Activated CD4-positive, alpha-beta memory T cell treated with anti-CD3 and anti-CD28 coated beads, Interleukin-2, amount 10 ng/mL, durations not matched to agents 7 days and 5 days (primary cell): ENCODE measurements around the gene ARMH4. TPM values are rescaled to one million over a fixed set of nuclear protein-coding genes. Genes with fewer than 3 reads are reported as not detected.

Source experiments
- CTCF ChIA-PET: fragments of 350-600 bp; sonication (Branson Sonifier 250); formaldehyde crosslinking; loops from one replicate; lab custom pipeline; 2021; ENCODE audit warnings: antibody characterized with exemption, inconsistent platforms; lab: Charles Lee
- POLR2A ChIA-PET: fragments of 350-600 bp; sonication (Branson Sonifier 250); formaldehyde crosslinking; loops from one replicate; lab custom pipeline; 2021; ENCODE audit warnings: antibody characterized with exemption; lab: Charles Lee
- DNase-seq: peaks from one replicate; pipeline ENCODE4 v3.0.0-alpha.2; 2020
- H3K27ac Mint-ChIP-seq: one replicate; pipeline ENCODE4 v1.8.0; 2021; ENCODE audit warnings: mild to moderate bottlenecking, mixed read lengths
- H3K27me3 Mint-ChIP-seq: one replicate; pipeline ENCODE4 v1.8.0; 2021; ENCODE audit warnings: mixed read lengths
- H3K36me3 Mint-ChIP-seq: one replicate; pipeline ENCODE4 v1.8.0; 2021; ENCODE audit warnings: low read depth, mixed read lengths
- H3K4me1 Mint-ChIP-seq: one replicate; pipeline ENCODE4 v1.8.0; 2021; ENCODE audit warnings: mixed read lengths
- H3K4me3 Mint-ChIP-seq: one replicate; pipeline ENCODE4 v1.8.0; 2021; ENCODE audit warnings: mild to moderate bottlenecking, mixed read lengths
- H3K9me3 Mint-ChIP-seq: one replicate; pipeline ENCODE4 v1.8.0; 2021; ENCODE audit warnings: mixed read lengths
- total RNA-seq, 2 experiments: library from RNA; stranded (reverse); gene quantifications; one replicate each; pipeline ENCODE4 v1.2.3, GENCODE V29; 2021

ARMH4 gene
- total RNA-seq, 2 experiments from 2014 or later = not detected

DNA sequence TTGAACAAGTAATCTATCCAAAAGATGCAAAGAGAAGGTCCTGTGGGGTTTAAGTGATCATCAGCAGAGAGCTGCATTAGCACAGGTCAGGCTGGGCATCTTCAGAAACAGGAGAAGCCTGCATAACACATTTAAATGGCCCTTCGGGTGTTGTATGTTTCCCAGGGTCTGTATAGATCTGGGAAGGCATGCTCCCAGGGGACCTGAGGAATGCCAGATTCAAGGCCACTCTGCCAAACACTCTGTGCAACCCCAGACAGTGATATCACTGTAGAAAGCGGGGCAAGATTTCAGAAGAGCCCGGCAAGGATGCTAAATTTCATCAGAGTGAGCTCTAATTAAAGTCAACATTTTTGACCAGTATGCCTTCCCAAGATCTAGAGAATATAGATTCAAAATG, 92.9 kb downstream of the ARMH4 start:
- POLR2A ChIA-PET = no interaction called here
- Mint-ChIP-seq H3K27ac (no peak overlapping the region), H3K4me3 (no peak overlapping the region), H3K9me3 (no peaks in the 10 kb centered on the region), H3K27me3 (peaks cover 6% of the 10 kb centered on the region), H3K4me1 (no peaks in the 10 kb centered on the region), H3K36me3 (no peaks in the 10 kb centered on the region)
- DNase-seq = no peak
- CTCF ChIA-PET = no interaction called here

DNA sequence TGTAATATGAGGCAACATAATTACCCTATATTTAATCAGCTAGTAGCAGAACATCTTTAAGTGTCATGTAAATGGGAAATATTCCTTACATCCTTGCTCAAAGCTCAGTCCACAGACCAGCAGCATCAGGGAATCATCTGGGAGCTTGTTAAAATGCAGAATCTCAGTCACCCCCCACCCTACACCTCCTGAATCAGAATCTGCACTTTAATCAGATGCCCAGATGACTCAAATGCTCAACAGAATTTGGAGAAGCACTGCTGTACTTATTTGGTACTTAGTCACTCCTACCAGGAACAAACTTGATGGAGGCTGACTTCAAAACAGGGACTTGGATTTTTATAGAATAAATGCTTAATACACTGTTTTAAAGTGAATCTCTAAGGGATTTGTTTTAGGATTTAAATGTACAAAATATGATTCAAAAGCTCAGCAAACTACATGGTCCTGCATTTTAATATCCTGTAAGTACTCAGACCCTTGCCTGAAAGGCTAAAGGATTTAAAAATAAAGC, 96.5 kb downstream of the ARMH4 start:
- Mint-ChIP-seq H3K27ac (no peak overlapping the region), H3K4me3 (no peak overlapping the region), H3K36me3 (no peaks in the 10 kb centered on the region), H3K9me3 (no peaks in the 10 kb centered on the region), H3K27me3 (peaks cover 6% of the 10 kb centered on the region), H3K4me1 (no peaks in the 10 kb centered on the region)
- DNase-seq = no peak
- ChIA-PET POLR2A (no interaction called here), CTCF (no interaction called here)

DNA sequence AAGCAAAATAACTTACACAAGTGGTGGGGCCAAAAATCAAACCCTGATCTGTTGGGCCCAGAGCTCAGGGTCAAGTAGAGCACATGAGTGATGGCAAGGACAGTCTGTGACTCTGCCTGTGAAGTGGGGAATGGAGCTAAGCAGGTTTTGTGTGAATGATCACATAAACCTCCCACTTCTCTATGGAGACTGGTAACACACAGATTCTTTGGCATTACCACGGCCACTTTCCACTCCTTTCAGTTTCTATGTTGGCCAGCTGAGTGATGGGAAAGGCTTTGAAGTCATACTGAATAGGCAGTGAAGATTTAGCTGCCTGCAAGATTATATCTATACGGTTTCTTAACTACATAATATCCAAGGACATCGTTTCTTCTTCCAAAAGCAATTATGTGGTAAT, 97.9 kb downstream of the ARMH4 start:
- H3K4me3 Mint-ChIP-seq = no peak overlapping the region
- no peak for DNase-seq
- POLR2A ChIA-PET = no interaction called here
- no peaks in the 10 kb centered on the region for H3K9me3 Mint-ChIP-seq
- CTCF ChIA-PET = no interaction called here
- no peak overlapping the region for H3K27ac Mint-ChIP-seq
- H3K36me3 Mint-ChIP-seq = no peaks in the 10 kb centered on the region
- H3K4me1 Mint-ChIP-seq = no peaks in the 10 kb centered on the region
- peaks cover 5% of the 10 kb centered on the region for H3K27me3 Mint-ChIP-seq

DNA sequence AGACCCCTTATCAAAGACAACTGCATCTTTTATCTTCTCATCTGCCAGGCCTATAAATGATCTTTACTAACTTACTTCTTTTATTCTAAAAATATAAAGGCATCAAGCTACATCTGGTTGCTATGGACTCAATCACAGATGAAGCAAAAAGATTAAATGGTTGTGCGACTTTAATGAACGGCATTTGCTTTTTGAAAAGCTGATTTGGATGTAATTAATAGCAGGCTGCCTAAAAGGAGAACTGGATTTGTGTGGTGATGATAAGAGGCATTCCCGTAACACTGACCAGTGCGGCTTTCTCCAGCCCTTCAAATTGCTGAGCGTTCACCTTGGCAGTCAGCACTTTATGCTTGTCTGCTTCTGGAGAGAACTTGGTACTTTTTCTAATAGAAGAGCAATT, 103.8 kb downstream of the ARMH4 start:
- Mint-ChIP-seq H3K27me3 (peaks cover 2% of the 10 kb centered on the region), H3K9me3 (peaks cover 3% of the 10 kb centered on the region), H3K36me3 (no peaks in the 10 kb centered on the region), H3K27ac (no peak overlapping the region), H3K4me3 (no peak overlapping the region), H3K4me1 (no peaks in the 10 kb centered on the region)
- no peak for DNase-seq
- ChIA-PET CTCF (no interaction called here), POLR2A (no interaction called here)

DNA sequence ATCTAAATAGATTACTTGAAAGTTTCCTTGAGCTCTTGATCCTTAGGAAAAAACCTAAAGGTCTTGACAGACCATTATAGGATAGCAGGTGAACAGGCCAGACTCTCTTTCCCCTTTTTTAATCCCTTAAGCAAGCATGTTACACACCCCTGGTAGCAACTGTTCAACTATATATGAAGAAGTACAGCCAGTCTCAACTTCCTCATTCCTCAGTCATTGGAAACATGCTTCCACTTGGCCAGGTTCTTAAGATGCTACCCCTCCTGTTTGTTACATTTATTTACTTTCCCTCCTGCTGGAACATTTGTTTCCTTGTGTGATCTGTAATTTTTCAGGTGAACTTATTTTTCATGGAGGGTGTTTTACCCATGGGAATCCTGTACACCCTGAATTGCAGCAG, 124.1 kb downstream of the ARMH4 start:
- Mint-ChIP-seq H3K27ac (no peak overlapping the region), H3K27me3 (peaks cover 3% of the 10 kb centered on the region), H3K4me1 (no peaks in the 10 kb centered on the region), H3K9me3 (no peaks in the 10 kb centered on the region), H3K36me3 (no peaks in the 10 kb centered on the region), H3K4me3 (no peak overlapping the region)
- DNase-seq = no peak
- ChIA-PET POLR2A (no interaction called here), CTCF (no interaction called here)

DNA sequence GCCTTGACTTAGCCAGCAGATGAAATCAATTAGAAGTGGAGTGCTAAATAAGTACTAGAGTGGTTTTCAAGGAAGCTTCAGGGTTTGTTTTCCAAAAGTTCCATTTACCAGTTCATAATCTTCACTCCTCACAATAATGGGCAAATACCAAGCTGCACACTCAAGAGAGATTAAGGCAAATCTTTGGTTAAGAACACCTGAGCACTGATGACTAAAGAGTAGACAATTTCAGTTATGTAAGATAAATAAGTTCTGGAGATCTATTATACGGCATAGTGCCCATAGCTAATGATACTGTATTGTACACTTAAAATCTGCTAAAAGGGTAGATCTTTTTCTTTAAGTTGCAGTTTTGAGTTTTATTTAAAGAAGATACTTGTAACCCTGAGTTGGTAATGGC, 125.0 kb downstream of the ARMH4 start:
- Mint-ChIP-seq H3K27me3 (peaks cover 3% of the 10 kb centered on the region), H3K4me3 (no peak overlapping the region), H3K36me3 (no peaks in the 10 kb centered on the region), H3K4me1 (no peaks in the 10 kb centered on the region), H3K9me3 (no peaks in the 10 kb centered on the region), H3K27ac (no peak overlapping the region)
- POLR2A ChIA-PET = no interaction called here
- CTCF ChIA-PET = no interaction called here
- DNase-seq = no peak

DNA sequence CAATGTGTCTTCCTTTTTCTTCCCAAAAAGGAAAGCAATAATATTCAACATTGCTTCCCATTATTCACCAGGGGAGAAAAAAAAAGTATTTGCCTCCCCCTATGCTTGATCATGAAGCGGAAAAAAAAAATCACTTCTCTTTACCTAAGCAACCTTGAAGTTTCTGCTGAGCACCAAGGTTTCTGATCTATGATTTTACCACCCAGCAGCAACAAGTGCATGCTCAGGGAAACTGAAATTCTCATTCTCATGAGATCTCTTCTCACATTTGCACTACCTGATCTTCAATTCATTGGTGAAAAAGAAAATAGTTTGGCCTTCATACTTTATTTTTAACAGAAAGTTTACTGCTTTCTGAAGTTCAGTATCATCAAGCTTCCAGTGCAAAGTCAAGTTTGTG, 125.8 kb downstream of the ARMH4 start:
- H3K9me3 Mint-ChIP-seq = no peaks in the 10 kb centered on the region
- no peak overlapping the region for H3K4me3 Mint-ChIP-seq
- POLR2A ChIA-PET = no interaction called here
- no peaks in the 10 kb centered on the region for H3K36me3 Mint-ChIP-seq
- CTCF ChIA-PET = no interaction called here
- no peaks in the 10 kb centered on the region for H3K4me1 Mint-ChIP-seq
- H3K27ac Mint-ChIP-seq = no peak overlapping the region
- peaks cover 3% of the 10 kb centered on the region for H3K27me3 Mint-ChIP-seq
- no peak for DNase-seq

DNA sequence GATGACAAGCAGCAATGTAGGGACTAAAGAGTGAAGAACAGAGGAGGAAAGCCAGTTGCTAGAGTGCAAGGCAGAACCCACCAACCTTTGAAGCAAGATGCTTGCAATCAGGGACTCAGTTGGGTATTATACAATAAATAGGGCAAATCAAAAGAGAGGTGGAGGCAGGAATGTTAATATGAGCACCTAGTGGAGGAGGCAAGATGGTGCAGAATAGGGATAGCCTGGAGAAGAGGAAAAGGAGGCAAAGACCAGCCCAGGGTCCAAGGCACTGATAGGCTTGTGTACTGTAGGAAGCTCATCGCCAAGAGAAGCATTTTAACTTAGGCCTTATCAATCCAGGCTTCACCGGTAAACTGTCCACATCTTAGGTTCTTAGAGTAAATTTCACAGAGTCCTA, 137.2 kb downstream of the ARMH4 start:
- ChIA-PET CTCF (no interaction called here), POLR2A (no interaction called here)
- H3K27me3 Mint-ChIP-seq = peaks cover 4% of the 10 kb centered on the region
- DNase-seq = no peak
- H3K27ac Mint-ChIP-seq = no peak overlapping the region
- H3K9me3 Mint-ChIP-seq = peaks cover 4% of the 10 kb centered on the region
- no peaks in the 10 kb centered on the region for H3K36me3 Mint-ChIP-seq
- no peak overlapping the region for H3K4me3 Mint-ChIP-seq
- H3K4me1 Mint-ChIP-seq = no peaks in the 10 kb centered on the region

DNA sequence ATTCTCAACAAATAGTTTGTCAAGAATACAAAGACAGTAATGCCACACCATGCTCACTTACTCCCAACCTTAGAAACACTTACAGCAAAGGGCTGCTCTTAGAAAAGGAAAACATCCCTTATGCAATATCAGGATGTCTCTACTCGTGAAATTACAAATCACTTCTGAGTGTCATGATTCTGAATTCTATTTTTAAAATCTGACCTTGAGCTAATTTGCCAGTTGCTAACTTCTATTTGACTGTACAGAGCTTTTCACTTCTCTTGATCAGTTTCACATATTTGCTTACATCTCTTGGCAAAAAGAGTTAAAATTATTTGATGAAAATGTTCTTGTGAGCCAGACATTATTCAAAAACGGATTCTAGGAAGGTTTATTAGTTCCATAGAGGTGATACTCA, 149.4 kb downstream of the ARMH4 start:
- no peaks in the 10 kb centered on the region for H3K9me3 Mint-ChIP-seq
- ChIA-PET CTCF (no interaction called here), POLR2A (no interaction called here)
- H3K4me3 Mint-ChIP-seq = no peak overlapping the region
- H3K4me1 Mint-ChIP-seq = no peaks in the 10 kb centered on the region
- H3K27ac Mint-ChIP-seq = no peak overlapping the region
- H3K36me3 Mint-ChIP-seq = no peaks in the 10 kb centered on the region
- peaks cover 1% of the 10 kb centered on the region for H3K27me3 Mint-ChIP-seq
- no peak for DNase-seq

DNA sequence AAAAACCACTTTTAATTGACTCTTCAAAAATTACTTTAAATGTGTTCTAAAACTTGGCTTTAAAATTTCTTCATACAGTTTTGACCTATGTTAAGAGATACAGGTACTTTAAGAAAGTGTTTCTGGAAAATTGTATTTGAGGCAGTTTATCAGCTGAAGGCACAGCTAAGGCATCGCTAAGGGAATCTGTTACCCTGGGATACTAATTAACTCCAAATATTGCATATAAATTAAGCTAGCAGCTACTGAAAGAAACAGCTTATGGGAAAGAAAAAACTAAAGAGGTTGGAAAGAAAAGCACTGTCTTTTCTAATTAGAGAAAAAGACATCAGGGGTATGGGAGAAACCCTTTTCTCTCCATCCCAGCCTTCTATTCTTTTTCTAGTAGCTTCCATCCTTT, 152.0 kb downstream of the ARMH4 start:
- Mint-ChIP-seq H3K9me3 (no peaks in the 10 kb centered on the region), H3K27me3 (peaks cover 4% of the 10 kb centered on the region), H3K4me3 (no peak overlapping the region), H3K27ac (no peak overlapping the region), H3K36me3 (no peaks in the 10 kb centered on the region), H3K4me1 (no peaks in the 10 kb centered on the region)
- POLR2A ChIA-PET = no interaction called here
- no peak for DNase-seq
- CTCF ChIA-PET = no interaction called here

DNA sequence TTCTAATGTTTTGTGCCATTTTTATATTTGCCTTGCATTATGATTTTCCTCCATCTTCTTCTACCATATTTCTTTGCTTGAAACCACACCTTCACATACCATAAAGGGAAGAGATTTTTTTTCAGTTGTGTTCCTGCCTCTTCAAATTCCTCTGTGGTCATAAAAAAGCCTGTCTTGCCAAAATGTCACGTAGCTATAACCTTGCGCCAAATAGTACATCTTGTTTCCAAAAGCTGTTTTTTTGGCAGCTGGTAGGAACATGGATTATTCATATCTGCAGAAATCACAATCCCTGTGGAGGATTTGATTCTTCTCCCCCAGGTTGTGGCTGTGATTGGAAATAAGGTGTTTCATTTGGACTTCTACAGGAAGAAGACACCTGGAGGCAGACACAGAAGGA, 152.5 kb downstream of the ARMH4 start:
- ChIA-PET POLR2A (no interaction called here), CTCF (interaction anchor here (0.7 kb wide), 1 partner anchor 63 kb away, joined by 5 read pairs; no protein-coding TSS in a partner anchor)
- Mint-ChIP-seq H3K27ac (no peak overlapping the region), H3K36me3 (no peaks in the 10 kb centered on the region), H3K4me1 (no peaks in the 10 kb centered on the region), H3K27me3 (peaks cover 4% of the 10 kb centered on the region), H3K9me3 (no peaks in the 10 kb centered on the region), H3K4me3 (no peak overlapping the region)
- no peak for DNase-seq

DNA sequence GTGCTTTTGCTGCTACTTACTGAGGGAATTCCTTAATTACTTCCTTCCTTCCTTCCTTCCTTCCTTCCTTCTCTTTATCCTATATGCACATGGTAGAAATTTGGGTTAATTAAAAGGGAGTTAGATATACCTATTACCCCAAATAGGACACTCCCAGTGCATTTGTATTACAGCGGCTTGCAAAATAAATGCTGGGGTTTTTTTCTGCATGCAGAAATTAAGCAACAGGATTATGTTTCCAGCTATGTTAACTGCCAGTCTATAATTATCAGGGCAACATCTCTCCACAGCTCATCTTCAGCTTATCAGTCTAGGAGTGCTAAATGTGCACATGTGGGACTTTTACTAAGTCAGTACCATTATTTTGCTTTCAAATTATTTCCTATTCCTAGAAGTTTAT, 153.2 kb downstream of the ARMH4 start:
- no peak overlapping the region for H3K4me3 Mint-ChIP-seq
- H3K4me1 Mint-ChIP-seq = no peaks in the 10 kb centered on the region
- CTCF ChIA-PET = interaction anchor here (0.7 kb wide), 1 partner anchor 64 kb away, joined by 5 read pairs; no protein-coding TSS in a partner anchor
- no peak overlapping the region for H3K27ac Mint-ChIP-seq
- H3K27me3 Mint-ChIP-seq = peaks cover 4% of the 10 kb centered on the region
- POLR2A ChIA-PET = no interaction called here
- DNase-seq = no peak
- H3K9me3 Mint-ChIP-seq = no peaks in the 10 kb centered on the region
- no peaks in the 10 kb centered on the region for H3K36me3 Mint-ChIP-seq

DNA sequence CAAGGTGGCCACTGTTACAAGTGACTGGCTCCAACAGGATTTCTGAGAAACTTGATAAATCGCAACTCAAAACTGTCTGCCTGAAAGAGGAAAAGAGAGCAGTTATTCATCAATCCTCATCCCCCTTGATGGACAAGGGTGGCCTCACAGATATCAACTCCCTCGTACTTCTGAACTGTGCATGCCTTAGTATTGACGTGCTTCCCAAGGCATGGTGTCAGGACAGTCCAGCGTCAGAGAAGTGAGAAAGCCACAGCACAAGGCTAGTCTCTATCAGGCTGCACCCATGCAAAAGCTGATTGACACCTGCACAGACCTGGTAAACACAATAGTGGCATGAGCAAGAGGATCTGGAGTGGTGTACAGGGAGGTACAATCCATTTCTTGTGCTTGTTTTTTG, 160.7 kb downstream of the ARMH4 start:
- DNase-seq = no peak
- Mint-ChIP-seq H3K27me3 (no peaks in the 10 kb centered on the region), H3K27ac (no peak overlapping the region), H3K36me3 (no peaks in the 10 kb centered on the region), H3K9me3 (no peaks in the 10 kb centered on the region), H3K4me1 (no peaks in the 10 kb centered on the region), H3K4me3 (no peak overlapping the region)
- POLR2A ChIA-PET = no interaction called here
- CTCF ChIA-PET = no interaction called here

DNA sequence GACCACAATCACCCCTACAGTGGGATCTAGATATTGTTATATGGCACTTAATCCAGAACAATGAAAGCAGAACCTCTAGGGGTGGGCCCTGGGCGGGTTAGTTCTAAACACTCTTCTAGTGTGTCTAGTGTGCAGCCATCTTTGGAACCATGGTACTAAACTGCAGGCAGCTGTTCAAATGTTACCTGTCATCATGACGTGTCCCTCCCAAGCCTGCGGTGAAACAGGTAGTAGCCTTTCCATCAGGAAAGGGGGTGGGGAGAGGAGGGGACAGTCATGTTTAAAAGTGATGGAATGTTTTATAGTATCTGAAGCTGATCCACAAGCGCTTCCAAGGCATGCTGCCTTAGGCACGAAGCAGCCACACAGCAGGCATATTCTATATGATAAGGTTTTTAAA, 163.6 kb downstream of the ARMH4 start:
- CTCF ChIA-PET = no interaction called here
- Mint-ChIP-seq H3K27ac (no peak overlapping the region), H3K27me3 (no peaks in the 10 kb centered on the region), H3K36me3 (no peaks in the 10 kb centered on the region), H3K4me3 (no peak overlapping the region), H3K9me3 (no peaks in the 10 kb centered on the region), H3K4me1 (no peaks in the 10 kb centered on the region)
- DNase-seq = no peak
- POLR2A ChIA-PET = no interaction called here
